CD4-positive, CD25-positive, alpha-beta regulatory T cell (primary cell): ENCODE data around the gene SOD2. TPM values are rescaled to one million over a fixed set of nuclear protein-coding genes. Genes with fewer than 3 reads are reported as not detected.
"Not testable (repeated sequence)": the region's sequence is repeated elsewhere in the genome, so short reads cannot be mapped to it uniquely, and the experiment has no call there.

Source experiments
- ATAC-seq, 2 donors: fragments of 150-1000 bp; cut with Tn5 transposase; one replicate each; pipeline ENCODE4 v1.10.0; 2021; ENCODE audit warnings: low read depth in 2 of 2, moderate number of reproducible peaks in 2 of 2, moderate library complexity in 1 of 2
- DNase-seq, 3 donors: peaks; one replicate each; pipeline versions ENCODE4 v3.0.0 to v3.0.0-alpha.2; 2012 to 2022; ENCODE audit warnings: mixed read lengths in 1 of 3
- H3K27ac ChIP-seq: one replicate; pipeline ENCODE4 v1.7.0; 2013; ENCODE audit warnings: mild to moderate bottlenecking, low read length; ENCODE audit not compliant: insufficient read depth, poor library complexity, severe bottlenecking
- H3K27me3 ChIP-seq: one replicate; pipeline ENCODE4 v1.7.0; 2013; ENCODE audit warnings: low read length; ENCODE audit not compliant: control insufficient read depth, insufficient read depth
- H3K36me3 ChIP-seq: one replicate; pipeline ENCODE4 v1.7.0; 2013; ENCODE audit warnings: mild to moderate bottlenecking, low read length, moderate library complexity; ENCODE audit not compliant: control insufficient read depth, insufficient read depth
- H3K4me1 ChIP-seq: 2 replicates; pipeline ENCODE4 v1.7.0; 2013; ENCODE audit warnings: mild to moderate bottlenecking, low read length; ENCODE audit not compliant: insufficient read depth, control insufficient read depth, poor library complexity, severe bottlenecking
- H3K4me3 ChIP-seq: one replicate; pipeline ENCODE4 v1.7.0; 2013; ENCODE audit warnings: low read depth, mild to moderate bottlenecking, low read length, moderate library complexity
- H3K9me3 ChIP-seq, 2 experiments: 1 replicate in 1 of 2; 2 replicates in 1 of 2; pipeline ENCODE4 v1.7.0; 2013; ENCODE audit warnings: low read length in 2 of 2, mild to moderate bottlenecking in 1 of 2, moderate library complexity in 1 of 2; ENCODE audit not compliant: control insufficient read depth in 2 of 2
- H3K27ac Mint-ChIP-seq, 3 donors: one replicate each; pipeline ENCODE4 v1.8.0; 2020 to 2022; ENCODE audit warnings: mild to moderate bottlenecking in 3 of 3, mixed read lengths in 3 of 3, moderate library complexity in 2 of 3
- H3K27me3 Mint-ChIP-seq: one replicate; pipeline ENCODE4 v1.8.0; 2022; ENCODE audit warnings: mild to moderate bottlenecking, mixed read lengths
- H3K36me3 Mint-ChIP-seq: one replicate; pipeline ENCODE4 v1.8.0; 2020; ENCODE audit warnings: mixed read lengths
- H3K4me1 Mint-ChIP-seq, 4 donors: one replicate each; pipeline ENCODE4 v1.8.0; 2020 to 2022; ENCODE audit warnings: mixed read lengths in 4 of 4, mild to moderate bottlenecking in 1 of 4
- H3K4me3 Mint-ChIP-seq, 4 donors: one replicate each; pipeline ENCODE4 v1.8.0; 2020 to 2022; ENCODE audit warnings: mild to moderate bottlenecking in 4 of 4, mixed read lengths in 4 of 4, moderate library complexity in 3 of 4
- H3K9me3 Mint-ChIP-seq, 7 donors: one replicate each; pipeline ENCODE4 v1.8.0; 2020 to 2022; ENCODE audit warnings: mixed read lengths in 7 of 7, mild to moderate bottlenecking in 3 of 7, moderate library complexity in 2 of 7
- polyA plus RNA-seq, 4 donors: library from polyadenylated mRNA; unstranded; fragments of 300-500 nt; fragmentation: Illumina TruSeq; gene quantifications; one replicate each; pipeline ENCODE4 v1.2.3, GENCODE V29; 2021
- total RNA-seq: library from RNA; stranded (reverse); gene quantifications from one replicate; pipeline ENCODE4 v1.2.3, GENCODE V29; 2022

Gene SOD2
- total and polyA plus RNA-seq, 5 donors from 2014 or later = 112 to 187 (median 136) TPM

GRCh38 chr6:159729598-159730331 lies 36.7 kb upstream of the SOD2 start:
- peaks cover 35 to 80% (median 48%) of the 10 kb centered on the region in 4 donors for H3K4me1 Mint-ChIP-seq
- H3K4me3 ChIP-seq = peak overlapping the region; percentile 99
- DNase-seq (peak in 1 of 3 donors; percentile 34), ATAC-seq (no peak)
- no peaks in the 10 kb centered on the region for H3K9me3 Mint-ChIP-seq
- no peaks in the 10 kb centered on the region for H3K36me3 ChIP-seq
- H3K27me3 ChIP-seq = no peaks in the 10 kb centered on the region
- H3K27ac ChIP-seq = peak overlapping the region; percentile 37
- H3K36me3 Mint-ChIP-seq = no peaks in the 10 kb centered on the region
- peak overlapping the region; percentile 48 to 94 (median 91) for H3K27ac Mint-ChIP-seq
- peak overlapping the region; percentile 90 to 99 (median 94) for H3K4me3 Mint-ChIP-seq
- H3K27me3 Mint-ChIP-seq = peaks cover 9% of the 10 kb centered on the region
- peaks cover 77% of the 10 kb centered on the region for H3K4me1 ChIP-seq
- no peaks in the 10 kb centered on the region for H3K9me3 ChIP-seq

GRCh38 chr6:159728531-159728964 lies 35.5 kb upstream of the SOD2 start:
- H3K9me3 Mint-ChIP-seq = no peaks in the 10 kb centered on the region
- peak in 1 of 3 donors; percentile 33 for DNase-seq
- peaks cover 3% of the 10 kb centered on the region for H3K36me3 Mint-ChIP-seq
- peak overlapping the region; percentile 81 to 94 (median 91) for H3K27ac Mint-ChIP-seq
- Histone ChIP-seq H3K4me3 (peak overlapping the region; percentile 99), H3K36me3 (no peaks in the 10 kb centered on the region), H3K9me3 (no peaks in the 10 kb centered on the region), H3K4me1 (peaks cover 68% of the 10 kb centered on the region), H3K27me3 (no peaks in the 10 kb centered on the region), H3K27ac (peak overlapping the region; percentile 98)
- H3K4me1 Mint-ChIP-seq = peaks cover 33 to 78% (median 54%) of the 10 kb centered on the region in 4 donors
- peak overlapping the region; percentile 90 to 99 (median 94) for H3K4me3 Mint-ChIP-seq
- peaks cover 9% of the 10 kb centered on the region for H3K27me3 Mint-ChIP-seq
- no peak for ATAC-seq

- Mint-ChIP-seq H3K27ac (peak overlapping the region; percentile 81 to 94 (median 91)), H3K4me1 (peaks cover 32 to 77% (median 51%) of the 10 kb centered on the region in 4 donors), H3K9me3 (peaks cover 0 to 4% (median 0%) of the 10 kb centered on the region in 7 donors), H3K4me3 (peak overlapping the region; percentile 90 to 99 (median 94)), H3K27me3 (peaks cover 9% of the 10 kb centered on the region), H3K36me3 (peaks cover 10% of the 10 kb centered on the region)
- H3K4me1 ChIP-seq = peaks cover 61% of the 10 kb centered on the region
- H3K36me3 ChIP-seq = no peaks in the 10 kb centered on the region
- DNase-seq (peak in 1 of 3 donors; percentile 70), ATAC-seq (peak; percentile 15 to 18)
- H3K27ac ChIP-seq = peak overlapping the region; percentile 98
- no peaks in the 10 kb centered on the region for H3K27me3 ChIP-seq
- H3K9me3 ChIP-seq = no peaks in the 10 kb centered on the region
- H3K4me3 ChIP-seq = peak overlapping the region; percentile 99
These were observed 34.8 kb upstream of the SOD2 start for GRCh38 chr6:159727717-159728445.

- H3K27ac ChIP-seq = peak within 1 kb of the TSS; percentile 98
- H3K4me1 ChIP-seq = peaks cover 54% of the 10 kb centered on the region
These were observed 34.1 kb upstream of the SOD2 start, which contains the start of gene WTAP for GRCh38 chr6:159726918-159727716. WTAP (plus strand) TSS chr6:159727506; CDS start chr6:159736266, 8,760 bp downstream.

GRCh38 chr6:159726255-159726917 lies 33.3 kb upstream of the SOD2 start:
- Mint-ChIP-seq H3K9me3 (peaks cover 0 to 9% (median 0%) of the 10 kb centered on the region in 7 donors), H3K36me3 (peaks cover 16% of the 10 kb centered on the region), H3K27ac (peak overlapping the region; percentile 99 to 100 (median 99)), H3K27me3 (peaks cover 9% of the 10 kb centered on the region), H3K4me3 (peak overlapping the region; percentile 96 to 99 (median 98)), H3K4me1 (peaks cover 32 to 67% (median 47%) of the 10 kb centered on the region in 4 donors)
- no peaks in the 10 kb centered on the region for H3K36me3 ChIP-seq
- no peaks in the 10 kb centered on the region for H3K9me3 ChIP-seq
- H3K4me3 ChIP-seq = peak overlapping the region; percentile 79
- ATAC-seq = peak; percentile 0
- DNase-seq = no peak
- H3K4me1 ChIP-seq = peaks cover 47% of the 10 kb centered on the region
- H3K27ac ChIP-seq = peak overlapping the region; percentile 98
- H3K27me3 ChIP-seq = no peaks in the 10 kb centered on the region

More at GRCh38 chr6:159726918-159727716, 34.1 kb upstream of the SOD2 start, which contains the start of gene WTAP:
- H3K4me3 ChIP-seq = peak within 1 kb of the TSS; percentile 99
- H3K27me3 ChIP-seq = no peaks in the 10 kb centered on the region
- Mint-ChIP-seq H3K9me3 (peaks cover 0 to 9% (median 0%) of the 10 kb centered on the region in 7 donors), H3K27ac (peak within 1 kb of the TSS; percentile 99 to 100 (median 99)), H3K4me1 (peaks cover 35 to 74% (median 51%) of the 10 kb centered on the region in 4 donors), H3K4me3 (peak within 1 kb of the TSS; percentile 96 to 99 (median 98)), H3K27me3 (peaks cover 9% of the 10 kb centered on the region), H3K36me3 (peaks cover 16% of the 10 kb centered on the region)
- H3K9me3 ChIP-seq = no peaks in the 10 kb centered on the region
- H3K36me3 ChIP-seq = no peaks in the 10 kb centered on the region
- peak; percentile 86 to 90 for ATAC-seq
- DNase-seq = peak; percentile 95 to 99 (median 97)

GRCh38 chr6:159725208-159725607 lies 32.2 kb upstream of the SOD2 start:
- H3K4me1 Mint-ChIP-seq = peaks cover 28 to 58% (median 45%) of the 10 kb centered on the region in 4 donors
- not testable (repeated sequence) for ATAC-seq
- peak overlapping the region in 2 of 3 donors; percentile 25 to 100 for H3K27ac Mint-ChIP-seq

More at GRCh38 chr6:159725208-159725607, 32.2 kb upstream of the SOD2 start:
- not testable (repeated sequence) for H3K27me3 ChIP-seq, H3K9me3 ChIP-seq, DNase-seq, H3K4me3 ChIP-seq, H3K9me3 Mint-ChIP-seq, H3K27me3 Mint-ChIP-seq, H3K36me3 ChIP-seq
- Histone ChIP-seq H3K27ac (peak overlapping the region; percentile 98), H3K4me1 (peaks cover 36% of the 10 kb centered on the region)
- Mint-ChIP-seq H3K4me3 (peak overlapping the region in 3 of 4 donors; percentile 44 to 82 (median 52)), H3K36me3 (peaks cover 16% of the 10 kb centered on the region)
